Measurements from ENCODE around the gene GNA12.
"Not testable (repeated sequence)": the region's sequence is repeated elsewhere in the genome, so short reads cannot be mapped to it uniquely, and the experiment has no call there.

The GNA12 gene

GRCh38 chr7:2729031-2729892 lies 114.8 kb downstream of the GNA12 start:
- H3K27ac Mint-ChIP-seq, result no peak overlapping the region
- no peak for ATAC-seq
- peaks cover 7% of the 10 kb centered on the region for H3K36me3 Mint-ChIP-seq (ENCODE audit: low read depth)
- no peaks in the 10 kb centered on the region for H3K9me3 Mint-ChIP-seq
- H3K4me3 Mint-ChIP-seq, result no peak overlapping the region
- no peak for DNase-seq
- H3K4me1 Mint-ChIP-seq, result peaks cover 18% of the 10 kb centered on the region
- no peaks in the 10 kb centered on the region for H3K27me3 Mint-ChIP-seq

- no peak overlapping the region for H3K27ac Mint-ChIP-seq
- H3K9me3 Mint-ChIP-seq, result no peaks in the 10 kb centered on the region
- ATAC-seq, result no peak
- H3K36me3 Mint-ChIP-seq (ENCODE audit: low read depth), result peaks cover 7% of the 10 kb centered on the region
- H3K4me1 Mint-ChIP-seq, result peaks cover 11% of the 10 kb centered on the region
- H3K4me3 Mint-ChIP-seq, result no peak overlapping the region
- no peaks in the 10 kb centered on the region for H3K27me3 Mint-ChIP-seq
- no peak for DNase-seq
Measured at GRCh38 chr7:2728316-2729030, 115.6 kb downstream of the GNA12 start.

GRCh38 chr7:2727206-2727605 lies 116.9 kb downstream of the GNA12 start:
- H3K27me3 Mint-ChIP-seq; ATAC-seq; H3K36me3 Mint-ChIP-seq (ENCODE audit: low read depth); H3K9me3 Mint-ChIP-seq; H3K4me1 Mint-ChIP-seq; DNase-seq; H3K4me3 Mint-ChIP-seq; H3K27ac Mint-ChIP-seq: not testable (repeated sequence)

GRCh38 chr7:2726316-2727018 lies 117.6 kb downstream of the GNA12 start:
- no peaks in the 10 kb centered on the region for H3K27me3 Mint-ChIP-seq
- H3K4me1 Mint-ChIP-seq, result peaks cover 2% of the 10 kb centered on the region
- DNase-seq (no peak), ATAC-seq (no peak)
- H3K36me3 Mint-ChIP-seq (ENCODE audit: low read depth), result no peaks in the 10 kb centered on the region
- no peak overlapping the region for H3K4me3 Mint-ChIP-seq
- H3K9me3 Mint-ChIP-seq, result no peaks in the 10 kb centered on the region
- no peak overlapping the region for H3K27ac Mint-ChIP-seq

- H3K4me1 Mint-ChIP-seq, result peaks cover 12% of the 10 kb centered on the region
- no peaks in the 10 kb centered on the region for H3K27me3 Mint-ChIP-seq
Measured at GRCh38 chr7:2725178-2726105, 118.7 kb downstream of the GNA12 start.

GRCh38 chr7:2724453-2725177 lies 119.5 kb downstream of the GNA12 start:
- H3K27me3 Mint-ChIP-seq, result no peaks in the 10 kb centered on the region
- peaks cover 20% of the 10 kb centered on the region for H3K4me1 Mint-ChIP-seq
- DNase-seq (no peak), ATAC-seq (no peak)
- H3K9me3 Mint-ChIP-seq, result no peaks in the 10 kb centered on the region
- H3K27ac Mint-ChIP-seq, result no peak overlapping the region
- H3K4me3 Mint-ChIP-seq, result no peak overlapping the region
- H3K36me3 Mint-ChIP-seq (ENCODE audit: low read depth), result peaks cover 2% of the 10 kb centered on the region

More at GRCh38 chr7:2725178-2726105, 118.7 kb downstream of the GNA12 start:
- no peak overlapping the region for H3K4me3 Mint-ChIP-seq
- no peaks in the 10 kb centered on the region for H3K9me3 Mint-ChIP-seq
- peaks cover 2% of the 10 kb centered on the region for H3K36me3 Mint-ChIP-seq (ENCODE audit: low read depth)
- ATAC-seq (no peak), DNase-seq (no peak)
- H3K27ac Mint-ChIP-seq, result no peak overlapping the region

- H3K9me3 Mint-ChIP-seq; DNase-seq; H3K27me3 Mint-ChIP-seq; H3K27ac Mint-ChIP-seq; H3K4me3 Mint-ChIP-seq; ATAC-seq; H3K36me3 Mint-ChIP-seq (ENCODE audit: low read depth): not testable (repeated sequence)
- H3K4me1 Mint-ChIP-seq, result peaks cover 24% of the 10 kb centered on the region
Measured at GRCh38 chr7:2724036-2724435, 120.1 kb downstream of the GNA12 start.

- H3K27ac Mint-ChIP-seq, result no peak overlapping the region
- peaks cover 2% of the 10 kb centered on the region for H3K36me3 Mint-ChIP-seq (ENCODE audit: low read depth)
- ATAC-seq (no peak), DNase-seq (no peak)
- no peaks in the 10 kb centered on the region for H3K9me3 Mint-ChIP-seq
- H3K27me3 Mint-ChIP-seq, result peaks cover 5% of the 10 kb centered on the region
- H3K4me3 Mint-ChIP-seq, result no peak overlapping the region
- H3K4me1 Mint-ChIP-seq, result peaks cover 31% of the 10 kb centered on the region
Measured at GRCh38 chr7:2723138-2723850, 120.8 kb downstream of the GNA12 start.

- H3K9me3 Mint-ChIP-seq, result no peaks in the 10 kb centered on the region
- H3K27ac Mint-ChIP-seq, result no peak overlapping the region
- ATAC-seq (no peak), DNase-seq (no peak)
- peaks cover 2% of the 10 kb centered on the region for H3K36me3 Mint-ChIP-seq (ENCODE audit: low read depth)
- no peak overlapping the region for H3K4me3 Mint-ChIP-seq
- peaks cover 38% of the 10 kb centered on the region for H3K4me1 Mint-ChIP-seq
- H3K27me3 Mint-ChIP-seq, result peaks cover 5% of the 10 kb centered on the region
Measured at GRCh38 chr7:2722591-2722990, 121.5 kb downstream of the GNA12 start.

GRCh38 chr7:2721842-2722241 lies 122.3 kb downstream of the GNA12 start:
- peaks cover 7% of the 10 kb centered on the region for H3K27me3 Mint-ChIP-seq
- DNase-seq, result no peak
- no peak for ATAC-seq
- peaks cover 2% of the 10 kb centered on the region for H3K36me3 Mint-ChIP-seq (ENCODE audit: low read depth)
- H3K27ac Mint-ChIP-seq, result no peak overlapping the region
- H3K9me3 Mint-ChIP-seq, result no peaks in the 10 kb centered on the region
- H3K4me3 Mint-ChIP-seq, result no peak overlapping the region
- peaks cover 45% of the 10 kb centered on the region for H3K4me1 Mint-ChIP-seq

- H3K36me3 Mint-ChIP-seq (ENCODE audit: low read depth), result peaks cover 2% of the 10 kb centered on the region
- ATAC-seq (no peak), DNase-seq (no peak)
- peaks cover 63% of the 10 kb centered on the region for H3K4me1 Mint-ChIP-seq
- H3K4me3 Mint-ChIP-seq, result no peak overlapping the region
- no peak overlapping the region for H3K27ac Mint-ChIP-seq
- peaks cover 10% of the 10 kb centered on the region for H3K27me3 Mint-ChIP-seq
- H3K9me3 Mint-ChIP-seq, result no peaks in the 10 kb centered on the region
Measured at GRCh38 chr7:2720024-2720423, 124.1 kb downstream of the GNA12 start.

- Mint-ChIP-seq H3K27ac (no peak overlapping the region), H3K4me3 (no peak overlapping the region), H3K9me3 (no peaks in the 10 kb centered on the region), H3K4me1 (peaks cover 72% of the 10 kb centered on the region), H3K36me3 (ENCODE audit: low read depth) (peaks cover 2% of the 10 kb centered on the region), H3K27me3 (peaks cover 18% of the 10 kb centered on the region)
- DNase-seq (peak; percentile 80), ATAC-seq (peak; percentile 38)
Measured at GRCh38 chr7:2719007-2719406, 125.1 kb downstream of the GNA12 start.

Data from activated naive CD8-positive, alpha-beta T cell treated with anti-CD3 and anti-CD28 coated beads, Interleukin-2, amount 50 U/mL, for 24 hours (primary cell).